ENCODE data around the gene ANKRD29.
A peak's percentile ranks its signal among the peaks of the same experiment; 100 is the strongest.

Gene ANKRD29

GRCh38 chr18:23591011-23591410, 71.7 kb downstream of the ANKRD29 start:
- H2BK12ac ChIP-seq (ENCODE audit: low read length) = no peak overlapping the region
- H3K4ac ChIP-seq (ENCODE audit: low read depth, low read length) = no peak overlapping the region
- no peaks in the 10 kb centered on the region for H3K36me3 ChIP-seq (ENCODE audit: control insufficient read depth in 1 of 2, insufficient read depth in 2 of 2, low read length in 2 of 2)
- H4K91ac ChIP-seq (ENCODE audit: low read depth, low read length) = no peak overlapping the region
- WGBS (ENCODE audit: extremely low coverage, insufficient coverage, insufficient read length) = no CpG with 5 or more reads among the region's 1 CpG
- no peak overlapping the region for H2BK120ac ChIP-seq (ENCODE audit: insufficient read depth, low read length, poor library complexity)
- H3K4me2 ChIP-seq (ENCODE audit: low read length) = no peak overlapping the region
- no peak overlapping the region for H3K4me3 ChIP-seq (ENCODE audit: low read depth, low read length)
- no peaks in the 10 kb centered on the region for H3K9me3 ChIP-seq (ENCODE audit: insufficient read depth, low read depth, low read length)
- no peak overlapping the region for H4K8ac ChIP-seq (ENCODE audit: low read depth, low read length)
- H3K4me1 ChIP-seq (ENCODE audit: control insufficient read depth in 1 of 2, insufficient read depth in 2 of 2, low read length in 2 of 2) = no peaks in the 10 kb centered on the region
- no peaks in the 10 kb centered on the region for H3K27me3 ChIP-seq (ENCODE audit: insufficient read depth, low read length)
- peak in 1 of 2 donors; percentile 28 for DNase-seq
- no peak overlapping the region for H2AK5ac ChIP-seq (ENCODE audit: low read length)
- no peak overlapping the region for H3K18ac ChIP-seq (ENCODE audit: low read length)
- H3K14ac ChIP-seq (ENCODE audit: low read length) = no peak overlapping the region
- H3K79me1 ChIP-seq (ENCODE audit: low read length) = peaks cover 6% of the 10 kb centered on the region
- no peak overlapping the region for H4K12ac ChIP-seq (ENCODE audit: low read depth, low read length)
- no peak overlapping the region for H3K23ac ChIP-seq (ENCODE audit: low read length)
- H2AFZ ChIP-seq (ENCODE audit: insufficient read depth, low read length, poor library complexity) = no peak overlapping the region
- peaks cover 2% of the 10 kb centered on the region for H3K79me2 ChIP-seq (ENCODE audit: control insufficient read depth, insufficient read depth, low read length, poor library complexity)
- H3K27ac ChIP-seq (ENCODE audit: low read depth, low read length) = no peak overlapping the region
- H2BK5ac ChIP-seq (ENCODE audit: low read depth, low read length, poor library complexity) = no peak overlapping the region
- no peak overlapping the region for H3K9ac ChIP-seq (ENCODE audit: low read length)

GRCh38 chr18:23588836-23589560, 73.7 kb downstream of the ANKRD29 start:
- no CpG with 5 or more reads among the region's 11 CpGs for whole genome bisulfite sequencing (ENCODE audit: extremely low coverage, insufficient coverage, insufficient read length)
- no peak overlapping the region for H2AFZ ChIP-seq (ENCODE audit: insufficient read depth, low read length, poor library complexity)
- H3K79me2 ChIP-seq (ENCODE audit: control insufficient read depth, insufficient read depth, low read length, poor library complexity) = peaks cover 10% of the 10 kb centered on the region
- no peak overlapping the region for H3K4me3 ChIP-seq (ENCODE audit: low read depth, low read length)
- H4K91ac ChIP-seq (ENCODE audit: low read depth, low read length) = no peak overlapping the region
- peak in 1 of 2 donors; percentile 7 for DNase-seq
- no peak overlapping the region for H3K4ac ChIP-seq (ENCODE audit: low read depth, low read length)
- no peak overlapping the region for H3K9ac ChIP-seq (ENCODE audit: low read length)
- no peak overlapping the region for H4K8ac ChIP-seq (ENCODE audit: low read depth, low read length)
- no peak overlapping the region for H2AK5ac ChIP-seq (ENCODE audit: low read length)
- H3K4me1 ChIP-seq (ENCODE audit: control insufficient read depth in 1 of 2, insufficient read depth in 2 of 2, low read length in 2 of 2) = peaks cover 0 to 4% of the 10 kb centered on the region in 2 experiments
- no peak overlapping the region for H3K14ac ChIP-seq (ENCODE audit: low read length)
- no peaks in the 10 kb centered on the region for H3K36me3 ChIP-seq (ENCODE audit: control insufficient read depth in 1 of 2, insufficient read depth in 2 of 2, low read length in 2 of 2)
- H4K12ac ChIP-seq (ENCODE audit: low read depth, low read length) = no peak overlapping the region
- H3K27ac ChIP-seq (ENCODE audit: low read depth, low read length) = no peak overlapping the region
- no peak overlapping the region for H3K18ac ChIP-seq (ENCODE audit: low read length)
- peaks cover 9% of the 10 kb centered on the region for H3K79me1 ChIP-seq (ENCODE audit: low read length)
- no peaks in the 10 kb centered on the region for H3K27me3 ChIP-seq (ENCODE audit: insufficient read depth, low read length)
- no peak overlapping the region for H2BK120ac ChIP-seq (ENCODE audit: insufficient read depth, low read length, poor library complexity)
- no peak overlapping the region for H2BK12ac ChIP-seq (ENCODE audit: low read length)
- H2BK5ac ChIP-seq (ENCODE audit: low read depth, low read length, poor library complexity) = no peak overlapping the region
- no peaks in the 10 kb centered on the region for H3K9me3 ChIP-seq (ENCODE audit: insufficient read depth, low read depth, low read length)
- no peak overlapping the region for H3K23ac ChIP-seq (ENCODE audit: low read length)
- no peak overlapping the region for H3K4me2 ChIP-seq (ENCODE audit: low read length)

GRCh38 chr18:23587220-23587642, 75.5 kb downstream of the ANKRD29 start:
- no peaks in the 10 kb centered on the region for H3K27me3 ChIP-seq (ENCODE audit: insufficient read depth, low read length)
- H3K4me3 ChIP-seq (ENCODE audit: low read depth, low read length) = no peak overlapping the region
- H2AK5ac ChIP-seq (ENCODE audit: low read length) = no peak overlapping the region
- no peak overlapping the region for H3K9ac ChIP-seq (ENCODE audit: low read length)
- H3K14ac ChIP-seq (ENCODE audit: low read length) = peak overlapping the region; percentile 9
- no peak overlapping the region for H2BK120ac ChIP-seq (ENCODE audit: insufficient read depth, low read length, poor library complexity)
- no peak overlapping the region for H3K27ac ChIP-seq (ENCODE audit: low read depth, low read length)
- H3K4me1 ChIP-seq (ENCODE audit: control insufficient read depth in 1 of 2, insufficient read depth in 2 of 2, low read length in 2 of 2) = peaks cover 2 to 4% of the 10 kb centered on the region in 2 experiments
- H2BK5ac ChIP-seq (ENCODE audit: low read depth, low read length, poor library complexity) = no peak overlapping the region
- no peaks in the 10 kb centered on the region for H3K36me3 ChIP-seq (ENCODE audit: control insufficient read depth in 1 of 2, insufficient read depth in 2 of 2, low read length in 2 of 2)
- H3K23ac ChIP-seq (ENCODE audit: low read length) = no peak overlapping the region
- H2BK12ac ChIP-seq (ENCODE audit: low read length) = peak overlapping the region; percentile 11
- no peak overlapping the region for H3K4me2 ChIP-seq (ENCODE audit: low read length)
- no peak overlapping the region for H4K8ac ChIP-seq (ENCODE audit: low read depth, low read length)
- no peak overlapping the region for H3K18ac ChIP-seq (ENCODE audit: low read length)
- no peak for DNase-seq
- no peak overlapping the region for H4K12ac ChIP-seq (ENCODE audit: low read depth, low read length)
- H3K79me2 ChIP-seq (ENCODE audit: control insufficient read depth, insufficient read depth, low read length, poor library complexity) = peaks cover 10% of the 10 kb centered on the region
- peaks cover 9% of the 10 kb centered on the region for H3K79me1 ChIP-seq (ENCODE audit: low read length)
- H2AFZ ChIP-seq (ENCODE audit: insufficient read depth, low read length, poor library complexity) = peak overlapping the region; percentile 1
- WGBS (ENCODE audit: extremely low coverage, insufficient coverage, insufficient read length) = no CpG with 5 or more reads among the region's 7 CpGs
- no peaks in the 10 kb centered on the region for H3K9me3 ChIP-seq (ENCODE audit: insufficient read depth, low read depth, low read length)
- peak overlapping the region; percentile 15 for H4K91ac ChIP-seq (ENCODE audit: low read depth, low read length)
- H3K4ac ChIP-seq (ENCODE audit: low read depth, low read length) = no peak overlapping the region

- Histone ChIP-seq H4K8ac (ENCODE audit: low read depth, low read length) (peak within 1 kb of the TSS; percentile 99), H2AFZ (ENCODE audit: insufficient read depth, low read length, poor library complexity) (peak within 1 kb of the TSS; percentile 77), H3K4me1 (ENCODE audit: control insufficient read depth in 1 of 2, insufficient read depth in 2 of 2, low read length in 2 of 2) (peaks cover 2 to 4% of the 10 kb centered on the region in 2 experiments), H3K27me3 (ENCODE audit: insufficient read depth, low read length) (no peaks in the 10 kb centered on the region), H3K4me2 (ENCODE audit: low read length) (peak within 1 kb of the TSS; percentile 92), H3K23ac (ENCODE audit: low read length) (no peak within 1 kb of the TSS), H3K79me2 (ENCODE audit: control insufficient read depth, insufficient read depth, low read length, poor library complexity) (peaks cover 10% of the 10 kb centered on the region), H2AK5ac (ENCODE audit: low read length) (peak within 1 kb of the TSS; percentile 67), H3K79me1 (ENCODE audit: low read length) (peaks cover 9% of the 10 kb centered on the region), H3K9me3 (ENCODE audit: insufficient read depth, low read depth, low read length) (no peaks in the 10 kb centered on the region), H3K18ac (ENCODE audit: low read length) (peak within 1 kb of the TSS; percentile 98), H2BK5ac (ENCODE audit: low read depth, low read length, poor library complexity) (peak within 1 kb of the TSS; percentile 99), H3K4ac (ENCODE audit: low read depth, low read length) (peak within 1 kb of the TSS; percentile 83), H3K36me3 (ENCODE audit: control insufficient read depth in 1 of 2, insufficient read depth in 2 of 2, low read length in 2 of 2) (no peaks in the 10 kb centered on the region), H4K91ac (ENCODE audit: low read depth, low read length) (peak within 1 kb of the TSS; percentile 98), H2BK12ac (ENCODE audit: low read length) (peak within 1 kb of the TSS; percentile 91), H3K9ac (ENCODE audit: low read length) (peak within 1 kb of the TSS; percentile 92), H3K4me3 (ENCODE audit: low read depth, low read length) (peak within 1 kb of the TSS; percentile 90), H2BK120ac (ENCODE audit: insufficient read depth, low read length, poor library complexity) (peak within 1 kb of the TSS; percentile 99), H3K14ac (ENCODE audit: low read length) (peak within 1 kb of the TSS; percentile 96), H4K12ac (ENCODE audit: low read depth, low read length) (peak within 1 kb of the TSS; percentile 96), H3K27ac (ENCODE audit: low read depth, low read length) (peak within 1 kb of the TSS; percentile 99)
- no CpG with 5 or more reads among the region's 95 CpGs for WGBS (ENCODE audit: extremely low coverage, insufficient coverage, insufficient read length)
- peak; percentile 98 to 99 for DNase-seq
These were observed 76.2 kb downstream of the ANKRD29 start, which contains the start of gene NPC1 for GRCh38 chr18:23586249-23587196. NPC1 (minus strand) TSS chr18:23586506; CDS start chr18:23586343, 163 bp downstream.
